SU-DHL-6 (cell line): ENCODE data around the gene UBE4B.

ENCODE experiments used
- H2AFZ ChIP-seq: fragments of 200-600 bp; sonication (generic); 2 replicates; pipeline ENCODE4 v1.6.1; 2014; ENCODE audit warnings: low read depth, mild to moderate bottlenecking, moderate library complexity, mixed read lengths, antibody characterized with exemption, low read length; ENCODE audit not compliant: severe bottlenecking
- H3F3A ChIP-seq: fragments of 200-600 bp; shearing (Covaris generic); 2 replicates; pipeline ENCODE4 v1.6.0; 2016; ENCODE audit warnings: antibody characterized with exemption, mild to moderate bottlenecking; ENCODE audit not compliant: insufficient read depth
- H3K27ac ChIP-seq: fragments of 200-600 bp; sonication (generic); 2 replicates; pipeline ENCODE4 v1.5.1; 2016; ENCODE audit warnings: low read depth, mild to moderate bottlenecking, low read length, moderate library complexity, mixed read lengths
- H3K27me3 ChIP-seq: fragments of 200-600 bp; sonication (generic), shearing (Covaris generic); 2 replicates; pipeline ENCODE4 v1.6.0; 2014; ENCODE audit warnings: mild to moderate bottlenecking, low read length
- H3K36me3 ChIP-seq: fragments of 200-600 bp; sonication (generic); 2 replicates; pipeline ENCODE4 v1.6.1; 2014; ENCODE audit warnings: mild to moderate bottlenecking, low read length, mixed read lengths
- H3K4me2 ChIP-seq: fragments of 300-600, 200-600 bp; shearing (Covaris generic), sonication (generic); 2 replicates; pipeline ENCODE4 v1.6.0; 2014; ENCODE audit warnings: low read length, low read depth, mild to moderate bottlenecking; ENCODE audit not compliant: poor library complexity, severe bottlenecking
- H3K4me3 ChIP-seq: fragments of 200-600 bp; sonication (generic); 2 replicates; pipeline ENCODE4 v1.5.1; 2014; ENCODE audit warnings: antibody characterized with exemption, low read length, mild to moderate bottlenecking, mixed read lengths; ENCODE audit not compliant: insufficient read depth, poor library complexity, severe bottlenecking
- H3K79me2 ChIP-seq: fragments of 200-600 bp; sonication (generic); 2 replicates; pipeline ENCODE4 v1.6.1; 2014; ENCODE audit warnings: mild to moderate bottlenecking, low read length, moderate library complexity; ENCODE audit not compliant: insufficient read depth
- H3K9ac ChIP-seq: fragments of 200-600 bp; sonication (generic); 2 replicates; pipeline ENCODE4 v1.7.0; 2014; ENCODE audit warnings: mild to moderate bottlenecking, low read length
- H3K9me2 ChIP-seq: fragments of 200-600 bp; sonication (generic); replicated peaks from 2 replicates; pipeline ENCODE4 v1.6.1; 2014; ENCODE audit warnings: low read length; ENCODE audit not compliant: insufficient read depth
- H3K9me3 ChIP-seq: fragments of 200-600 bp; sonication (generic); 2 replicates; pipeline ENCODE4 v1.6.1; 2014; ENCODE audit warnings: low read length, mixed read lengths; ENCODE audit not compliant: insufficient read depth
- H4K20me1 ChIP-seq: fragments of 200-600 bp; sonication (generic); 2 replicates; pipeline ENCODE4 v1.6.1; 2014; ENCODE audit warnings: low read depth, mild to moderate bottlenecking, antibody characterized with exemption, low read length, moderate library complexity, mixed read lengths
- CTCF ChIP-seq: fragments of 200-600 bp; sonication (generic); IDR thresholded peaks from one replicate; pipeline ENCODE4 v1.5.1; 2017; ENCODE audit warnings: antibody characterized with exemption, mild to moderate bottlenecking, low read length, moderate library complexity; ENCODE audit not compliant: insufficient read depth, poor library complexity, severe bottlenecking
- EZH2phosphoT487 ChIP-seq: fragments of 200-600 bp; sonication (generic), shearing (Covaris generic); conservative IDR thresholded peaks from 2 replicates; pipeline ENCODE4 v1.6.1; 2018; ENCODE audit warnings: mild to moderate bottlenecking, antibody characterized with exemption, low read length, moderate library complexity, mixed read lengths

The UBE4B gene

GRCh38 chr1:9989773-9990172, 43.0 kb upstream of the UBE4B start:
- no peaks in the 10 kb centered on the region for H4K20me1 ChIP-seq
- TF ChIP-seq EZH2phosphoT487: no peak
- TF ChIP-seq CTCF: no peak
- no peaks in the 10 kb centered on the region for H3K9me3 ChIP-seq
- no peak overlapping the region for H3K9ac ChIP-seq
- H3K79me2 ChIP-seq: no peaks in the 10 kb centered on the region
- no peak overlapping the region for H3K27ac ChIP-seq
- no peaks in the 10 kb centered on the region for H3K27me3 ChIP-seq
- H3K4me3 ChIP-seq: no peak overlapping the region
- H2AFZ ChIP-seq: no peak overlapping the region
- no peaks in the 10 kb centered on the region for H3F3A ChIP-seq
- H3K4me2 ChIP-seq: no peak overlapping the region
- no peaks in the 10 kb centered on the region for H3K36me3 ChIP-seq
- no peaks in the 10 kb centered on the region for H3K9me2 ChIP-seq

GRCh38 chr1:9990944-9991343, 41.8 kb upstream of the UBE4B start:
- H3K27ac ChIP-seq: no peak overlapping the region
- H3K9me3 ChIP-seq: no peaks in the 10 kb centered on the region
- H3F3A ChIP-seq: no peaks in the 10 kb centered on the region
- H3K9me2 ChIP-seq: no peaks in the 10 kb centered on the region
- H3K4me3 ChIP-seq: no peak overlapping the region
- no peak for TF ChIP-seq CTCF
- no peak for TF ChIP-seq EZH2phosphoT487
- H2AFZ ChIP-seq: no peak overlapping the region
- no peaks in the 10 kb centered on the region for H3K27me3 ChIP-seq
- H3K9ac ChIP-seq: no peak overlapping the region
- H4K20me1 ChIP-seq: no peaks in the 10 kb centered on the region
- H3K36me3 ChIP-seq: no peaks in the 10 kb centered on the region
- no peaks in the 10 kb centered on the region for H3K79me2 ChIP-seq
- no peak overlapping the region for H3K4me2 ChIP-seq

- TF ChIP-seq EZH2phosphoT487 (no peak), CTCF (no peak)
- no peaks in the 10 kb centered on the region for H3K79me2 ChIP-seq
- H3K27ac ChIP-seq: no peak overlapping the region
- no peaks in the 10 kb centered on the region for H3K9me2 ChIP-seq
- H3K9me3 ChIP-seq: no peaks in the 10 kb centered on the region
- no peak overlapping the region for H2AFZ ChIP-seq
- no peaks in the 10 kb centered on the region for H4K20me1 ChIP-seq
- H3K9ac ChIP-seq: no peak overlapping the region
- H3K4me3 ChIP-seq: no peak overlapping the region
- no peaks in the 10 kb centered on the region for H3K36me3 ChIP-seq
- no peak overlapping the region for H3K4me2 ChIP-seq
- no peaks in the 10 kb centered on the region for H3K27me3 ChIP-seq
- H3F3A ChIP-seq: no peaks in the 10 kb centered on the region
Measured at GRCh38 chr1:9992910-9993309, 39.8 kb upstream of the UBE4B start.
